WTC11 (cell line): Measurements from ENCODE around the gene EML4. TPM values are rescaled to one million over a fixed set of nuclear protein-coding genes. Genes with fewer than 3 reads are reported as not detected.

Experiments
- ATAC-seq: fragments of 200-7000 bp; cut with Tn5 transposase; 2 replicates; pipeline ENCODE4 v1.10.0; 2021; ENCODE audit warnings: mild to moderate bottlenecking, moderate library complexity
- CTCF ChIA-PET: fragments of 300-600 bp; sonication (Branson Sonifier 250); formaldehyde crosslinking; loops from one replicate; lab custom pipeline; 2021; ENCODE audit warnings: antibody characterized with exemption; lab: Charles Lee
- POLR2A ChIA-PET: fragments of 350-600 bp; sonication (Branson Sonifier 250); formaldehyde crosslinking; loops from one replicate; lab custom pipeline; 2021; ENCODE audit warnings: antibody characterized with exemption; lab: Charles Lee
- DNase-seq: peaks from one replicate; pipeline ENCODE4 v3.0.0; 2021; ENCODE audit warnings: low spot score
- H3K27ac Mint-ChIP-seq: 2 replicates; pipeline ENCODE4 v1.8.0; 2021; ENCODE audit warnings: mixed read lengths
- H3K27me3 Mint-ChIP-seq: 2 replicates; pipeline ENCODE4 v1.8.0; 2021; ENCODE audit warnings: low read depth, mild to moderate bottlenecking, moderate library complexity, mixed read lengths
- H3K36me3 Mint-ChIP-seq: 2 replicates; pipeline ENCODE4 v1.8.0; 2021; ENCODE audit warnings: mixed read lengths
- H3K4me1 Mint-ChIP-seq: 2 replicates; pipeline ENCODE4 v1.8.0; 2022; ENCODE audit warnings: mixed read lengths
- H3K4me3 Mint-ChIP-seq: 2 replicates; pipeline ENCODE4 v1.8.0; 2021; ENCODE audit warnings: mild to moderate bottlenecking, moderate library complexity, mixed read lengths
- H3K9me3 Mint-ChIP-seq: 2 replicates; pipeline ENCODE4 v1.8.0; 2021; ENCODE audit warnings: mixed read lengths
- ESRRA ChIP-seq: sonication (generic); formaldehyde crosslinking; IDR thresholded peaks from 2 replicates; pipeline ENCODE4 v1.8.1; 2022; ENCODE audit warnings: mild to moderate bottlenecking, missing genetic modification reagents, borderline replicate concordance
- PRRX2 ChIP-seq: fragments of 250-450 bp; sonication (Bioruptor Pico); IDR thresholded peaks from 2 replicates; pipeline ENCODE4 v1.8.0; 2021; ENCODE audit warnings: mild to moderate bottlenecking
- SMAD4 ChIP-seq: sonication (generic); formaldehyde crosslinking; IDR thresholded peaks from 2 replicates; pipeline ENCODE4 v1.8.0; 2022; ENCODE audit warnings: mild to moderate bottlenecking, missing genetic modification reagents
- SOX15 ChIP-seq: fragments of 250-450 bp; sonication (Bioruptor Pico); IDR thresholded peaks from 2 replicates; pipeline ENCODE4 v1.9.0; 2021; ENCODE audit warnings: mild to moderate bottlenecking
- SP1 ChIP-seq: sonication (generic); formaldehyde crosslinking; conservative IDR thresholded peaks from 2 replicates; pipeline ENCODE4 v1.8.1; 2022; ENCODE audit warnings: missing genetic modification reagents
- ZNF121 ChIP-seq: sonication (generic); formaldehyde crosslinking; IDR thresholded peaks from 2 replicates; pipeline ENCODE4 v1.8.0; 2023; ENCODE audit warnings: missing genetic modification reagents
- ZNF219 ChIP-seq: sonication (generic); formaldehyde crosslinking; IDR thresholded peaks from 2 replicates; pipeline ENCODE4 v1.8.0; 2023; ENCODE audit warnings: missing genetic modification reagents, mild to moderate bottlenecking, borderline replicate concordance
- ZNF416 ChIP-seq: fragments of 250-450 bp; sonication (Bioruptor Pico); IDR thresholded peaks from 2 replicates; pipeline ENCODE4 v1.9.0; 2021; ENCODE audit warnings: mild to moderate bottlenecking, inconsistent platforms
- total RNA-seq: library from RNA; stranded (reverse); gene quantifications from 3 replicates; pipeline ENCODE4 v1.2.3, GENCODE V29; 2021
- TF ChIP-seq, protein P1 (sequence below): sonication (generic); formaldehyde crosslinking; IDR thresholded peaks from 2 replicates; pipeline ENCODE4 v1.8.1; 2023; ENCODE audit warnings: mild to moderate bottlenecking, missing genetic modification reagents, moderate library complexity
- TF ChIP-seq, protein P2 (sequence below): sonication (generic); formaldehyde crosslinking; IDR thresholded peaks from 2 replicates; pipeline ENCODE4 v1.8.1; 2022; ENCODE audit warnings: low read depth, mild to moderate bottlenecking, moderate library complexity, missing genetic modification reagents, borderline replicate concordance
- TF ChIP-seq, protein P3 (sequence below): fragments of 250-450 bp; sonication (Bioruptor Pico); IDR thresholded peaks from 2 replicates; pipeline ENCODE4 v2.1.2; 2022; ENCODE audit warnings: mild to moderate bottlenecking, moderate library complexity
- TF ChIP-seq, protein P4 (sequence below): sonication (generic); formaldehyde crosslinking; conservative IDR thresholded peaks from 2 replicates; pipeline ENCODE4 v1.8.1; 2022; ENCODE audit warnings: mild to moderate bottlenecking, missing genetic modification reagents
- TF ChIP-seq, protein P5 (sequence below): fragments of 250-450 bp; sonication (Bioruptor Pico); IDR thresholded peaks from 2 replicates; pipeline ENCODE4 v1.9.0; 2021; ENCODE audit warnings: mild to moderate bottlenecking, borderline replicate concordance
- TF ChIP-seq, protein P6 (sequence below): fragments of 250-450 bp; sonication (Bioruptor Pico); IDR thresholded peaks from 2 replicates; pipeline ENCODE4 v1.9.0; 2021; ENCODE audit warnings: moderate library complexity, mild to moderate bottlenecking, inconsistent platforms, borderline replicate concordance
- TF ChIP-seq, protein P7 (sequence below): sonication (generic); formaldehyde crosslinking; IDR thresholded peaks from 2 replicates; pipeline ENCODE4 v1.8.0; 2023; ENCODE audit warnings: missing genetic modification reagents, mild to moderate bottlenecking, borderline replicate concordance
- TF ChIP-seq, protein P8 (sequence below): sonication (generic); formaldehyde crosslinking; IDR thresholded peaks from 2 replicates; pipeline ENCODE4 v1.8.1; 2023; ENCODE audit warnings: mild to moderate bottlenecking, missing genetic modification reagents, moderate library complexity
- TF ChIP-seq, protein P9 (sequence below): sonication (generic); formaldehyde crosslinking; IDR thresholded peaks from 2 replicates; pipeline ENCODE4 v1.8.0; 2022; ENCODE audit warnings: mild to moderate bottlenecking, missing genetic modification reagents

Gene EML4
- total RNA-seq, 1 experiment from 2014 or later = 89.9 TPM

DNA sequence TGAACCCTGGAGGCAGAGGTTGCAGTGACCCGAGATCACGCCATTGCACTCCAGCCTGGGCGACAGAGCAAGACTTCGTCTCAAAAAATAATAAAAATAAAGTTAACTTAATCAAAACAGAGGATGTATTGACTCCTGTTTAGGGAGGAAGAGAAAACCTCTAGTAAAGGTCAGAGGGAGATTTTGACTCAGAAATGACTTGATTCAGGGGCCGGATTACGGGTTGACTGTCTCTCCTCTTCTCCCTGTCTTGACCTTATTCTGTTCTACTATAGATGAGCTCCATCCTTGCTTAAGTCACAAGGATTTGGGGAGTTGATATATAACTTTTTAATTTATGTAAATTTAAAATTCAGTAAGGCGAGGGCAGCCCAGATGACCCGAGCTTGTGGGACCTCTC is 120.9 kb downstream of the EML4 start (continued):
- TF ChIP-seq, protein P1, sequence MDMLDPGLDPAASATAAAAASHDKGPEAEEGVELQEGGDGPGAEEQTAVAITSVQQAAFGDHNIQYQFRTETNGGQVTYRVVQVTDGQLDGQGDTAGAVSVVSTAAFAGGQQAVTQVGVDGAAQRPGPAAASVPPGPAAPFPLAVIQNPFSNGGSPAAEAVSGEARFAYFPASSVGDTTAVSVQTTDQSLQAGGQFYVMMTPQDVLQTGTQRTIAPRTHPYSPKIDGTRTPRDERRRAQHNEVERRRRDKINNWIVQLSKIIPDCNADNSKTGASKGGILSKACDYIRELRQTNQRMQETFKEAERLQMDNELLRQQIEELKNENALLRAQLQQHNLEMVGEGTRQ (CRISPR knock-in tag) = no peak
- TF ChIP-seq ZNF219 (CRISPR knock-in tag) = no peak
- TF ChIP-seq SP1 (CRISPR knock-in tag) = no peak

DNA sequence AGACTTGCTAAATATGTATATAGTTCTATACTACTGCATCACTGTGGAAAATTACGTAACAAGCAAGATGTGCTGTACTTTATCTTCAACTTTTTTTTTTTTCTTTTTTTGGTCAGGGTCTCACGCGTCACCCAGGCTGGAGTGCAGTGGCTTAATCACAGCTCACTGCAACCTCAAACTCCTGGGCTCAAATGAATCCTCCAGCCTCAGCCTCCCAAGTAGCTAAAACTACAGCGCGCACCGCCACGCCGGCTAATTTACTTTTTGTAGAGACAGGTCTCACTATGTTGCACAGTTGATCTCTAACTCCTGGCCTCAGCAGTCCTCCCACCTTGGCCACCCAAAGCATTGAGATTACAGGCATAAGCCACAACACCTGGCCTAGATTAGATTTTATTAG is 123.9 kb downstream of the EML4 start:
- TF ChIP-seq, protein P2, sequence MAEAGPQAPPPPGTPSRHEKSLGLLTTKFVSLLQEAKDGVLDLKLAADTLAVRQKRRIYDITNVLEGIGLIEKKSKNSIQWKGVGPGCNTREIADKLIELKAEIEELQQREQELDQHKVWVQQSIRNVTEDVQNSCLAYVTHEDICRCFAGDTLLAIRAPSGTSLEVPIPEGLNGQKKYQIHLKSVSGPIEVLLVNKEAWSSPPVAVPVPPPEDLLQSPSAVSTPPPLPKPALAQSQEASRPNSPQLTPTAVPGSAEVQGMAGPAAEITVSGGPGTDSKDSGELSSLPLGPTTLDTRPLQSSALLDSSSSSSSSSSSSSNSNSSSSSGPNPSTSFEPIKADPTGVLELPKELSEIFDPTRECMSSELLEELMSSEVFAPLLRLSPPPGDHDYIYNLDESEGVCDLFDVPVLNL (CRISPR knock-in tag) = no peak
- TF ChIP-seq SMAD4 (CRISPR knock-in tag) (no peak), SP1 (CRISPR knock-in tag) (no peak)
- TF ChIP-seq, protein P3, sequence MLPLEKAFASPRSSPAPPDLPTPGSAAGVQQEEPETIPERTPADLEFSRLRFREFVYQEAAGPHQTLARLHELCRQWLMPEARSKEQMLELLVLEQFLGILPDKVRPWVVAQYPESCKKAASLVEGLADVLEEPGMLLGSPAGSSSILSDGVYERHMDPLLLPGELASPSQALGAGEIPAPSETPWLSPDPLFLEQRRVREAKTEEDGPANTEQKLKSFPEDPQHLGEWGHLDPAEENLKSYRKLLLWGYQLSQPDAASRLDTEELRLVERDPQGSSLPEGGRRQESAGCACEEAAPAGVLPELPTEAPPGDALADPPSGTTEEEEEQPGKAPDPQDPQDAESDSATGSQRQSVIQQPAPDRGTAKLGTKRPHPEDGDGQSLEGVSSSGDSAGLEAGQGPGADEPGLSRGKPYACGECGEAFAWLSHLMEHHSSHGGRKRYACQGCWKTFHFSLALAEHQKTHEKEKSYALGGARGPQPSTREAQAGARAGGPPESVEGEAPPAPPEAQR (CRISPR knock-in tag) = no peak
- DNase-seq (no peak), ATAC-seq (no peak)
- H3K4me1 Mint-ChIP-seq = peaks cover 18% of the 10 kb centered on the region
- H3K4me3 Mint-ChIP-seq = no peak overlapping the region
- POLR2A ChIA-PET = no interaction called here
- H3K27ac Mint-ChIP-seq = no peak overlapping the region
- H3K27me3 Mint-ChIP-seq = no peaks in the 10 kb centered on the region
- peaks cover 54% of the 10 kb centered on the region for H3K36me3 Mint-ChIP-seq
- CTCF ChIA-PET = interaction anchor here (0.6 kb wide), 1 partner anchor 392 kb away, joined by 3 read pairs; no protein-coding TSS in a partner anchor
- H3K9me3 Mint-ChIP-seq = no peaks in the 10 kb centered on the region

DNA sequence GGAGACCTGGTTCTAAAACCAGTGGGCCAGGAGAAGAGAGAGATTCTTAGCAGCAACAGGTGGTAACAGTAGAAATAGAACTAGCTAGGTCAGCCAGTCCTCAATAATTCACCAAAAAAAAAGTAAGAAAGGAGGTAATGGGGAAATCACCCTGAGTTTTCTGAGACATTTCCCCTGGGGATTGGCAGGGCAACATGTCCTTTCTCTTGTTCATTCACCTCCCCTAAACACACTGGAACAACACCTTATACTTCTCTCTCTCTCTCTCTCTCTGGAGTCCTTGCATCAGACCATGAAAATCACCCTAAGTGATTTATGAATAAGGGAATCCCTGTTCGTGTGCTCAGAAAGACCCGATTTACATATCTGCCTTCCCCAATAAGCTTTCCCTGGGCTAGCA is 127.1 kb downstream of the EML4 start:
- CTCF ChIA-PET = no interaction called here
- Mint-ChIP-seq H3K36me3 (peaks cover 43% of the 10 kb centered on the region), H3K4me3 (no peak overlapping the region), H3K27ac (peak overlapping the region; percentile 20), H3K27me3 (no peaks in the 10 kb centered on the region), H3K4me1 (peaks cover 18% of the 10 kb centered on the region), H3K9me3 (no peaks in the 10 kb centered on the region)
- DNase-seq (no peak), ATAC-seq (no peak)
- POLR2A ChIA-PET = no interaction called here
- no peak for TF ChIP-seq SOX15 (CRISPR knock-in tag)
- no peak for TF ChIP-seq ESRRA (CRISPR knock-in tag)
- TF ChIP-seq, protein P4, sequence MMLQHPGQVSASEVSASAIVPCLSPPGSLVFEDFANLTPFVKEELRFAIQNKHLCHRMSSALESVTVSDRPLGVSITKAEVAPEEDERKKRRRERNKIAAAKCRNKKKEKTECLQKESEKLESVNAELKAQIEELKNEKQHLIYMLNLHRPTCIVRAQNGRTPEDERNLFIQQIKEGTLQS (CRISPR knock-in tag) = no peak
- TF ChIP-seq PRRX2 (CRISPR knock-in tag) = no peak
- TF ChIP-seq, protein P5, sequence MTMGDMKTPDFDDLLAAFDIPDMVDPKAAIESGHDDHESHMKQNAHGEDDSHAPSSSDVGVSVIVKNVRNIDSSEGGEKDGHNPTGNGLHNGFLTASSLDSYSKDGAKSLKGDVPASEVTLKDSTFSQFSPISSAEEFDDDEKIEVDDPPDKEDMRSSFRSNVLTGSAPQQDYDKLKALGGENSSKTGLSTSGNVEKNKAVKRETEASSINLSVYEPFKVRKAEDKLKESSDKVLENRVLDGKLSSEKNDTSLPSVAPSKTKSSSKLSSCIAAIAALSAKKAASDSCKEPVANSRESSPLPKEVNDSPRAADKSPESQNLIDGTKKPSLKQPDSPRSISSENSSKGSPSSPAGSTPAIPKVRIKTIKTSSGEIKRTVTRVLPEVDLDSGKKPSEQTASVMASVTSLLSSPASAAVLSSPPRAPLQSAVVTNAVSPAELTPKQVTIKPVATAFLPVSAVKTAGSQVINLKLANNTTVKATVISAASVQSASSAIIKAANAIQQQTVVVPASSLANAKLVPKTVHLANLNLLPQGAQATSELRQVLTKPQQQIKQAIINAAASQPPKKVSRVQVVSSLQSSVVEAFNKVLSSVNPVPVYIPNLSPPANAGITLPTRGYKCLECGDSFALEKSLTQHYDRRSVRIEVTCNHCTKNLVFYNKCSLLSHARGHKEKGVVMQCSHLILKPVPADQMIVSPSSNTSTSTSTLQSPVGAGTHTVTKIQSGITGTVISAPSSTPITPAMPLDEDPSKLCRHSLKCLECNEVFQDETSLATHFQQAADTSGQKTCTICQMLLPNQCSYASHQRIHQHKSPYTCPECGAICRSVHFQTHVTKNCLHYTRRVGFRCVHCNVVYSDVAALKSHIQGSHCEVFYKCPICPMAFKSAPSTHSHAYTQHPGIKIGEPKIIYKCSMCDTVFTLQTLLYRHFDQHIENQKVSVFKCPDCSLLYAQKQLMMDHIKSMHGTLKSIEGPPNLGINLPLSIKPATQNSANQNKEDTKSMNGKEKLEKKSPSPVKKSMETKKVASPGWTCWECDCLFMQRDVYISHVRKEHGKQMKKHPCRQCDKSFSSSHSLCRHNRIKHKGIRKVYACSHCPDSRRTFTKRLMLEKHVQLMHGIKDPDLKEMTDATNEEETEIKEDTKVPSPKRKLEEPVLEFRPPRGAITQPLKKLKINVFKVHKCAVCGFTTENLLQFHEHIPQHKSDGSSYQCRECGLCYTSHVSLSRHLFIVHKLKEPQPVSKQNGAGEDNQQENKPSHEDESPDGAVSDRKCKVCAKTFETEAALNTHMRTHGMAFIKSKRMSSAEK (CRISPR knock-in tag) = no peak
- TF ChIP-seq, protein P6, sequence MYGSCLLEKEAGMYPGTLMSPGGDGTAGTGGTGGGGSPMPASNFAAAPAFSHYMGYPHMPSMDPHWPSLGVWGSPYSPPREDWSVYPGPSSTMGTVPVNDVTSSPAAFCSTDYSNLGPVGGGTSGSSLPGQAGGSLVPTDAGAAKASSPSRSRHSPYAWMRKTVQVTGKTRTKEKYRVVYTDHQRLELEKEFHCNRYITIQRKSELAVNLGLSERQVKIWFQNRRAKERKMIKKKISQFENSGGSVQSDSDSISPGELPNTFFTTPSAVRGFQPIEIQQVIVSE (CRISPR knock-in tag) = no peak
- TF ChIP-seq, protein P7, sequence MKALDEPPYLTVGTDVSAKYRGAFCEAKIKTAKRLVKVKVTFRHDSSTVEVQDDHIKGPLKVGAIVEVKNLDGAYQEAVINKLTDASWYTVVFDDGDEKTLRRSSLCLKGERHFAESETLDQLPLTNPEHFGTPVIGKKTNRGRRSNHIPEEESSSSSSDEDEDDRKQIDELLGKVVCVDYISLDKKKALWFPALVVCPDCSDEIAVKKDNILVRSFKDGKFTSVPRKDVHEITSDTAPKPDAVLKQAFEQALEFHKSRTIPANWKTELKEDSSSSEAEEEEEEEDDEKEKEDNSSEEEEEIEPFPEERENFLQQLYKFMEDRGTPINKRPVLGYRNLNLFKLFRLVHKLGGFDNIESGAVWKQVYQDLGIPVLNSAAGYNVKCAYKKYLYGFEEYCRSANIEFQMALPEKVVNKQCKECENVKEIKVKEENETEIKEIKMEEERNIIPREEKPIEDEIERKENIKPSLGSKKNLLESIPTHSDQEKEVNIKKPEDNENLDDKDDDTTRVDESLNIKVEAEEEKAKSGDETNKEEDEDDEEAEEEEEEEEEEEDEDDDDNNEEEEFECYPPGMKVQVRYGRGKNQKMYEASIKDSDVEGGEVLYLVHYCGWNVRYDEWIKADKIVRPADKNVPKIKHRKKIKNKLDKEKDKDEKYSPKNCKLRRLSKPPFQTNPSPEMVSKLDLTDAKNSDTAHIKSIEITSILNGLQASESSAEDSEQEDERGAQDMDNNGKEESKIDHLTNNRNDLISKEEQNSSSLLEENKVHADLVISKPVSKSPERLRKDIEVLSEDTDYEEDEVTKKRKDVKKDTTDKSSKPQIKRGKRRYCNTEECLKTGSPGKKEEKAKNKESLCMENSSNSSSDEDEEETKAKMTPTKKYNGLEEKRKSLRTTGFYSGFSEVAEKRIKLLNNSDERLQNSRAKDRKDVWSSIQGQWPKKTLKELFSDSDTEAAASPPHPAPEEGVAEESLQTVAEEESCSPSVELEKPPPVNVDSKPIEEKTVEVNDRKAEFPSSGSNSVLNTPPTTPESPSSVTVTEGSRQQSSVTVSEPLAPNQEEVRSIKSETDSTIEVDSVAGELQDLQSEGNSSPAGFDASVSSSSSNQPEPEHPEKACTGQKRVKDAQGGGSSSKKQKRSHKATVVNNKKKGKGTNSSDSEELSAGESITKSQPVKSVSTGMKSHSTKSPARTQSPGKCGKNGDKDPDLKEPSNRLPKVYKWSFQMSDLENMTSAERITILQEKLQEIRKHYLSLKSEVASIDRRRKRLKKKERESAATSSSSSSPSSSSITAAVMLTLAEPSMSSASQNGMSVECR = no peak
- TF ChIP-seq, protein P8, sequence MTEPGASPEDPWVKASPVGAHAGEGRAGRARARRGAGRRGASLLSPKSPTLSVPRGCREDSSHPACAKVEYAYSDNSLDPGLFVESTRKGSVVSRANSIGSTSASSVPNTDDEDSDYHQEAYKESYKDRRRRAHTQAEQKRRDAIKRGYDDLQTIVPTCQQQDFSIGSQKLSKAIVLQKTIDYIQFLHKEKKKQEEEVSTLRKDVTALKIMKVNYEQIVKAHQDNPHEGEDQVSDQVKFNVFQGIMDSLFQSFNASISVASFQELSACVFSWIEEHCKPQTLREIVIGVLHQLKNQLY (CRISPR knock-in tag) = no peak
- TF ChIP-seq, protein P9, sequence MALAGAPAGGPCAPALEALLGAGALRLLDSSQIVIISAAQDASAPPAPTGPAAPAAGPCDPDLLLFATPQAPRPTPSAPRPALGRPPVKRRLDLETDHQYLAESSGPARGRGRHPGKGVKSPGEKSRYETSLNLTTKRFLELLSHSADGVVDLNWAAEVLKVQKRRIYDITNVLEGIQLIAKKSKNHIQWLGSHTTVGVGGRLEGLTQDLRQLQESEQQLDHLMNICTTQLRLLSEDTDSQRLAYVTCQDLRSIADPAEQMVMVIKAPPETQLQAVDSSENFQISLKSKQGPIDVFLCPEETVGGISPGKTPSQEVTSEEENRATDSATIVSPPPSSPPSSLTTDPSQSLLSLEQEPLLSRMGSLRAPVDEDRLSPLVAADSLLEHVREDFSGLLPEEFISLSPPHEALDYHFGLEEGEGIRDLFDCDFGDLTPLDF (CRISPR knock-in tag) = no peak
- no peak for TF ChIP-seq ZNF121 (CRISPR knock-in tag)
- TF ChIP-seq ZNF416 (CRISPR knock-in tag) = no peak
